ENCODE measurements around the gene DYRK1A.
A peak's percentile ranks its signal among the peaks of the same experiment; 100 is the strongest.

Gene DYRK1A

DNA sequence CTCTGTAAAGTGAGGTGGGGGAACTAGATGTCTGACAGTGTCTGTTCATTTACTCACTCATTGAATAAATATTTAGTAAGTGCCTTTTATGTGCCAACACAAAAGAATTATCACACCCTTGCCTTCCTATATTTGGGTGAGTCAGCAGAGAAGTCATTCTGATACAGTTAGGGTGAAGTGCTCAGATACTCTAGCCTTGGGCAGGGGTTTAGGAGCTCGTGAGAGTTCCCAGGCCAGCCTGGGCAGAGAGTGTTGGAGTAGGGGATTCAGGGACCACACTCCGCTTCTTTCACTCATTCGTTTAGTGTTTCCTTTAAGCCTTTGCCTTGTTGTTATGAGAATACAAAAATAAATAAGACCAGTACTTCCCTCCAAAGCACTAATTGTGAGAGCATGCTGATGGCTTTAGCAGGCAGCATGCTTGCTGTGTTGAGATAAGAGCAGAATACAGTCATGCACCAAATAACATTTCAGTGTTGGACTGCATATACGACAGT, 83.9 kb downstream of the DYRK1A start:
- DNase-seq (ENCODE audit: low spot score), result peak; percentile 17

DNA sequence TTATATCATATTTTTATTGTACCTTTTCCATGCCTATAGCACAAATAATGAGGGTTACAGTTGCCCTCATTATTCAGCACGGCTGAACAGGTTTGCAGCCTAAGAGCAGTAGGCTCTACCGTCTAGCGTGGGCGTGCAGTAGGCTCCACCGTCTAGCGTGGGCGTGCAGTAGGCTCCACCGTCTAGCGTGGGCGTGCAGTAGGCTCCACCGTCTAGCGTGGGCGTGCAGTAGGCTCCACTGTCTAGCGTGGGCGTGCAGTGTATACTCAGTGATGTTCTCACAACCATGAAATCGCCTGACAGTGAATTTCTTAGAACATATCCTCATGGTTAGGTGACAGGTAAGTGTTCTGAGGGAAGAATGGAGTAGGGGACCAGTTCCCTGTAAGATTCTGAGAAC, 84.9 kb downstream of the DYRK1A start:
- DNase-seq (ENCODE audit: low spot score), result no peak

DNA sequence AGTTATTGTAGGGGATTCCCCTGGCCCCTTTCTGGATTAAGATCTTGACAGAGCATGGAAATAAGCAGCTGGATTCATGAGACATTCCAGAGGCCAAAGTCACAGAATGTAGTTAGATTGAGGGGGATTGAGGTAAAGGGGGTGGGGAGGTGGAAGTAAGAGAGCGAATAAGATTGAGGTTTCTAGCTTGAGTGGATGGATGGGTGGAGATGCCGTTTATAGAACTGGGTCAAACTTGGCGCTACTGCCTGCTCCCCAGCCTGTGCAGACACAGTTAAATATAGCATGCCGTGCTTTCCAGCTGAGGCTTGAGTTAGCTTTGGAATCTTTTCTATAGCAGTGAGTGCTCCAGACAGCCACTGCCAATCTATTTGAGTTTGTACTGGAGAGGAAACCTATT, 85.7 kb downstream of the DYRK1A start:
- DNase-seq (ENCODE audit: low spot score), result peak; percentile 81

DNA sequence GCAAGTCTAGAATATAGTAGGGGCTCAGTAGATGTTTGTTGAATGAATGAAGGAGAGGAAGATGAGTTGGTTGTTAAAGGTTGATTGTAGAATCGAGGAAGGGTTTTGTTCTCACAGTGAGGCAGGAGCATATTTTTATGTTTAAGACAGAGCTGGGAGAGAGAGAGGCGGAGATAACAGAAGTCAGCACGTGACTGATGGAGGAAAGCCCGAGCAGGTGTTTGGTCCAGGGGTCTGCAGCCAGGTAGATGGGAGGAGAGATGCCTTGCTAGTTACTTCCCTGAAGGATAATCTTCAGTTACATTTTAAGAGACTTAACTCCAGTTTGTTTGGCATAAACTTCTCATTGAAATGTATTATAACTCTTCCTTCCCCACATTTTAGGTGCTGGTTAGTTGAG, 86.8 kb downstream of the DYRK1A start:
- DNase-seq (ENCODE audit: low spot score), result no peak

DNA sequence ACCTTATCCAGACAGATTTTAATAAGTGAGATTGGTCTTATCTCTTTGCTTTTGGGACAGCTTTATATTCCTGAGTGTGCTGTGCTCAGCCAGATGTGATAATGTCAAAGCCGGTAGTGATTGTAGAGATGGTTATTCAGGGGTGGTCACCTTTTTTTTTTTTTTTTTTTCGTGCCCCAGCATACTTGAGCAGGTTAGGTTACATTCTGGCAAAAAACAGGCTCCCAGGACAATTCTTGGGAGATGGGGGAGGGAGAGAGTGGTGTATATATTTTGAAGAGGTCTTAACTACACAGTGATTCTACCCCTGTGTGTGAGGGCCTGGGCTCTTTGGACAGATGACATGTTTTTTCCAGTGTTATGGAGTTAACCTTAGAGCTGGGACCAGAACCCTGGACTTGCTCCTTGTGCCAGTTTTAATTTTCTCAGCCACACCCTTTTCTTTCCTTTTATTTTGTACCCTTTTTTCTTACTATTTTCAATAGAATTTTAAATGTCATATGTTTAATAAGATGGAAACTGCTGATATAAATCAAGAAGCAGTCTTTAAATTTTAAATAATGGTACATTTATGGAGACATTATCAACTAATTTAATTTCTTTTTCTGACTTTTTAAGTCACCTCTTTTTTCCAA, 88.4 kb downstream of the DYRK1A start:
- no peak for DNase-seq (ENCODE audit: low spot score)

DNA sequence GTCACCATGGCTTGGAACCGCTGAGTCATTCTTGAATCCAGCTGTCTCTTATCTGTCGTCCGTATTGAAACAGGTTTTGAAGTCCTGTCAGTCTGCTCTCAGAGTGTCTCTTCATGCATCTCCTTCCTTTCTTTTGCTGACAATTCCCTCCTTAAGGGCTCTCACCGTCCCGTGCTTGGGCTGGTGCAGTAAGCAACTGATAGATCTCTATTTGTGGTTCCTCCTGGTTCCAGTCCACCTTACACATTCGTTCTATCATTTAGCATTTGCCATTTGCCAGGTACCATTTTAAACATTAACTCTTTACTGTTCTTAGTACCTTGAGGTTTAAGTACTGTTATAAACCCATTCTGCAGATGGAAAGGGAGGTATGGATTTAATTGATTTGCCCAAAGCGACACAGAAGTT, 88.9 kb downstream of the DYRK1A start:
- DNase-seq (ENCODE audit: low spot score), result no peak

DNA sequence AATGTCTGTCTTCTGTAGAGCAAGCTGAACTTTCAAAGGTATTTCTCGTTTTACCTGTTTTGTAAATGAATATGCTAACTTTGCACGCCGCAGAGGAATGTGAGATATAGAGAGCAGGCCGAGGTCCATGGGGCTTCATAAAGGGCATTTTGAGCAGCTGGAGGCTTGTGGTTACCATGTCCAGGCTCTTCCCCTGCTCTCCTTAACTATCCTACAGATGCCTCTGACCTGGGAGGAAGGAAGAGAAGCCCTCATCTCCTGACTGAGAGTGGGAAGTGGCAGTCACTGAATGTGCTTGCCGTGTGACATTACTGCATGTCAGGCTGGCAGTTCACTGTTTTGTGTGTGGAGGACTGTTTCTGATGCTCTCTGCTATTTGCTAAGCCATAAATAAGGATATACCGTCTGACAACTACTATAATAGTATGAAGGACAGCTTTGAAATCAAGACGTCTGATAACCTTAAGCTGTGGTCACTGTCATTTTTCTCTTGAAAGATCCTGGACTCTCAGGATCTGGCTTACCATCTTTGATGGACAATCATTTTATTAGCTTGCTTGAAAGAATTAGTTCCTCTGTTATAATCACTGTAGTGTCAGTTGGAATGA, 92.2 kb downstream of the DYRK1A start:
- no peak for DNase-seq (ENCODE audit: low spot score)

DNA sequence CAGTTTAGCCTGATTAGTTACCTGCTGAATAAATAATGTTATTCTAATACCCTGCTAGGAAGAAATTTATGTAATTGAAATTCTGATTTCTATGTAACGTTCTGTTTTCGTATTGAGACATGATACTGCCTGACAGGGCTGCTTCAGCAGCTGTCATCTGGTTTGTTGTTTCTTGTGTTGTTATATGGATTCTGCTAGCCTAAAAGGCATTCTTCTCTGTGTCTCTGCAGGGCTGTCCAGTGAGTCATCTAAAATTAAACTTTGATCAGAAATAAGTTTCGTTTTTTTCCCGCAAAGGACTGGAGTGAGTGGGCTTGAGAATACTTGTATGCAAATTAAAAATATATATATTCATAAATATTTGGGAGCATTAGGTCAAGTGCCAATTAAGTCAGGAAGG, 93.0 kb downstream of the DYRK1A start:
- peak; percentile 68 for DNase-seq (ENCODE audit: low spot score)

DNA sequence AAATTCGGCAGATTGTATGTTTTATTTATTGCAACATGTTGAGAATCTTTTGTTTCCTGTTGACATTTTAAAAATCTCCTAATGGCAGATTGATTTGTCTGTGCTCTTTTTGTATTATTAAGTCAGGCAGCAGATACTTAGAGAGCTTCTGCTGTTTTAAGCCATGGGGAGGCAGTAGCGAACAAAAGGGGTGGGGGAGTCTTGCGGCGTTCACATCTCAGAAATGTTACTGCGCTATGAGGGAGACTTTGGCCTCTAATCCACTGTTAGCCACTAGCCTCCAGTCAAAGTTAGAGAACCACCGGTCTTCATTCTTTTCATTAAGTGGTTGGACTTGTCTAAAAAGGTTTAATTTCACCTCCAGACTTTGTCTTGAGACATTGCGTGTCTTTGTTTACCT, 93.6 kb downstream of the DYRK1A start:
- DNase-seq (ENCODE audit: low spot score), result no peak

DNA sequence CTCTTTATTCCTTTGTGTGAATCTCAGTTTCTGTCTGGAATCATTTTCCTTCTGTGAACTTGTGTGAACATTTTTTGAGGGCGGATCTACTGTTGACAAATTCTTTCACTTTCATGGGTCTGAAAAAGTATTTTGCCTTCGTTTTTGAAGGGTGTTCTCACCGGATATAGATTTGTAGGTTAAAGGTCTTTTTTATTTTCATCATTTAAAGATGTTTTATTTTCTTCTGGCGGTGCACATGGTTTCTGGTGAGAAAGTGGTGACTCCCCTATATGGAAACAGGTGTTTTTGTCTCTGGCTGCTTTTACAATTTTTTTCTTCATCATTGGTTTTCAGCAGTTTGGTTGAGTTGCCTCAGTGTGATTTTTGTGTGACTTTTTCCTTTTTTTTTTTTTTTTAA, 94.9 kb downstream of the DYRK1A start:
- no peak for DNase-seq (ENCODE audit: low spot score)

DNA sequence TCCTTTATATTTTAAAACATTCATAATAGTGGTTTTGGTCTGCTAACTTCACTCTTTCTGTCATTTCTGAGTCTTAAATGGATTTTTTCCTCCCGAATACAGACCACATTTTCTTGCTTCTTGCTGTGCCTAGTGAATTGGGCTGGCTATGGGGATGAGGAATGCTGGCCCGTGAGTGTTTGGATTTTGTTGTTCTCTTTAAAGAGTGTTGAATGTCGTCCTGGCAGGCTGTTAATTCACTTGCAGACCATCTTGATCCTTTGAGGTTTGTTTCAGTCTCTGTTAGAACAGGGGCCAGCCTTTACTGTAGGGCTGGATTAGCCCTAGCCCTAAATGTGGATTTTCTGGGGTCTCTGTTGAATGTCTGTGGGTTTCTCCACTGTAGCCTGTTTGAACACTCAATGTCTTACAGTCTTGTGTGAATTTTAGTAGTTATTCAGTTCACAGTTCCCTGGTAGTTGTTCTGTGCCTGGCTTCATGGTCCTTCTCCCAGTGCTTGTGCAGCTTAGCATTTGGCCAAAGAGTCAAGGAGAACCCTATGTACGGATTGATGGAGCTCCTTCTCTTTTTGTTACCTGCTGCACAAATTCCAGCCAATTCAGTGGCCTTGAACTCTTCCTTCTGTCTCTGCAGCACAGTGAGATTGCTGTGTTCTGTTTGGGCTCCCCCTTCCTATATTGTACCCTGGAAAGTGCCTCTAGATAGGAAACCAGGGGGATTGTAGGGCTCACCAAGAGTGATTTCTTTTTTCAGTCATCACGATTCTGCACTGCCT, 95.7 kb downstream of the DYRK1A start:
- DNase-seq (ENCODE audit: low spot score), result no peak

DNA sequence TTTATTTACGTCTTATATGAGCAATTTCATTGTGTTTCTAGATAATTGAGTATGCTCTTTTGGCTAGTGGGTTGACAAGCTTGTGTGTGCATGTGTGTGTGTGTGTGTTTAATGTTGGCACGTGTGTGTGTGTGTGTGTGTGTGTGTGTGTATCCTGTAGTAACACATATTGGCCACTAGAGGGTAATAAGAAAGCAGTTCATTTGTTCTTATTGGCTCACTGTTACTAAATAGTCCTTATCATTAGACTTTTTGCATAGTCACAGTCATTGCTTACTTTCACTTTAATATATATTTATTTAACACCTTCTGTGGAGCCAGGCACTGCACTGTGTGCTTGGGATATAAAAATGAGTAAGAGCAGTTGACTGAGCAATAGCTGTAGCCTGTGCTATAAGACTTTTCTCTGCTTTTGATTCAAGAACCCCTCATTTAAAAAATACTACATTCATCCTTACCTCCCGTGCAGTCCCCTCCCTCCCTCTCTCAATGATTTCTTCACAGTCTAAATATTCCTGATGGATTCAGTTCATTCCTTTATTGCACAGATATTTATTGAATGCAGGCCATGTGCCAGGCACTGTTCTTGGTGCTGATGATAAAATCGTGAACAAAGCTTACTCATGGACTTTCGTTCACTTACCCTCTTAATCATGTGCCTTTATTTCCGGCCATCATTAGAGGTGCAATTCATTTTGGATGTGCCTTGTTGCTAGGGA, 96.7 kb downstream of the DYRK1A start:
- peak; percentile 44 for DNase-seq (ENCODE audit: low spot score)

DNA sequence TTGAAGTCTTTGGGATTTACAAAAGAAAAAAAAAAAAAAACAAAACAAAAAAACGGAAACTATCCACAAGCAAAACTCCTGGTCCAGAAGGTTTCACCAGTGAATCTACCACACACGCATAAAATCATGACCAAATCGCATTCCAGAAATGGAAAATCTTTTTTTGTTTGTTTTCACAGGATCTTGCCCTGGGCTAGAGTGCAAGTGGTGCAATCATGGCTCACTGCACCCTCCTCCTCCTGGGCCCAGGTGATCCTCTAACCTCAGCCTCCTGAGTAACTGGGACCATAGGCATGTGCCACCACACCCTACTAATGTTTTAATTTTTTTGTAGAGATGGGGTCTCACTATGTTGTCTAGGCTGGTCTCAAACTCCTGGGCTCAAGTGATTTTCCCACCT, 100.5 kb downstream of the DYRK1A start:
- DNase-seq (ENCODE audit: low spot score), result no peak

DNA sequence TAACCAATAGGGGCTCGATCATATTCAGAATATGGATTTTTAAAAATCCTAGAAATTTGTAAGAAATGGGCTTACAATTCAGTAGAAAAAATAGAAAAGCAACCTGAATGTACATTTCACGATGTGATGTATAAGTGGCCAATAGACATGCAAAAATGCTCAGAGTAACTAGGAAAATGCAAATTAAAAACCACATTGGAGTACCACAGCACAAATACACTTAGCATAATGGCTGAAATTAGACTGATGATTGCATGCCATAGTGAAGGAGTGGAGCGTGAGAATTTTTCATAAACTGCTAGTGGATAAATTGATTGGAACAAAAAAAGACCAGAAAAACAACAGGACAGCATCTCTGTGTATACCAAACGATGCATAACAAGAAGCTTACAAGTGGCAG, 102.3 kb downstream of the DYRK1A start:
- DNase-seq (ENCODE audit: low spot score), result no peak

DNA sequence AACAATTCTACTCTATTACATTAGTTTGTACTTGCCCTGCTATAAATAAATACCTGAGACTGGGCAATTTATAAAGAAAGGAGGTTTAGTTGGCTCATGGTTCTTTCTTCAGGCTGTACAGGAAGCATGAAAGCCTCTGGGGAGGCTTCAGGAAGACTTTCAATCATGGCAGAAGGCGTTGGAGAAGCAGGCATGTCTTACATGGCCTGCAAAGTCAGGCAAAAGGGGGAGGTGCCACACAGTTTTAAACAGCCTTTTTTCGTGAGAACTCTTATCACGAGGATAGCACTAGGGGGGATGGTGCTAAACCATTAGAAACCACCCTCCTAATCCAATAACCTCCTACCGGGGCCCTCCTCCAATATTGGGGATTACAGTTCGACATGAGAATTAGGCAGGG, 102.9 kb downstream of the DYRK1A start:
- no peak for DNase-seq (ENCODE audit: low spot score)

DNA sequence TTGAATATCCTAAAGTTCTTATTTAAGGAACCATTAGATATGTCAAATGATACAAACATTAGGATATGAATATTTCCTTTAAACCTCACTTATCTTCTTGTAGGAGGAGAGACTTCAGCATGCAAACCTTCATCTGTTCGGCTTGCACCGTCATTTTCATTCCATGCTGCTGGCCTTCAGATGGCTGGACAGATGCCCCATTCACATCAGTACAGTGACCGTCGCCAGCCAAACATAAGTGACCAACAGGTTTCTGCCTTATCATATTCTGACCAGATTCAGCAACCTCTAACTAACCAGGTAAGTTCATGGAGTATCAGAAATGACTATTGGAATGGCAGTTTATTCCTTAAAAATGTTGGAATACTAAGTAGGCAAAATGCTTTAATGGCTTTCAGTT, 106.0 kb downstream of the DYRK1A start:
- DNase-seq (ENCODE audit: low spot score), result no peak

DNA sequence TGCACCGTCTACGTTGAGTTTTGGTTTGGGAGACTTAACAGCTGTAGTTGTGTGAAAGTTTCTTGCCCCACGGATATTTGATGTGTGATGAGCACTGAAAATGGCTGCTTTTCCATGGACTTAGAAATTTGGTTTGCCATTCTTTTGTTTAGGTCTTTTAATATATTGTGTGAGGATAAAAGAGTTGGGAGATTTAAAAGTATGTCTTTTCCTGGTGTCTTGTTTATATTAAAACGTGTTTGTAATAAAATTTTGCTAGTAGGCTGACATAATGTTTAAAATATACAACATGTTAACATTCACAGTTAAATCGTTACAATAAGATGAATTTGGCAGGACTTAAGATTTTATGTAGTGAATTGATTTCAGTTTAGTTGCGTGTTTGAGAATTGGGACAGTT, 106.9 kb downstream of the DYRK1A start:
- DNase-seq (ENCODE audit: low spot score), result no peak

DNA sequence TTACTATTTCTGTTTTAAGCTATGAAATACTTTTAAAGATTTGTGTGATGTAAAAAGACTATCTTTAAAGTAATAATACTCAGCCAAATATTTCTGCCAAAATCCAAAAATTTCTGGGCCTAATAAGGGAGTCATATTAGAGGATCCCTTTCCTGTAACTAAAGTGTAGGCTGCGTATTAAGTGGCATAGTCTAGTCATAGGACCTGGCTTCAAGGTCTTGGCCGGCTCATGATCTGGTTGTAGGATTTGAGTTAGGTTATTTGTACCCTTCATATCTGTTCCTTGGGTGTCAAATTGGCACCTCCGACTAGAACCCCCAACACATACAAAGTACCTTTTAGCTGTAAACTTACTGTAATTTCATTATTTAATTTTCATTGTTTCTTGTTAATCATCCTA, 107.8 kb downstream of the DYRK1A start:
- no peak for DNase-seq (ENCODE audit: low spot score)

DNA sequence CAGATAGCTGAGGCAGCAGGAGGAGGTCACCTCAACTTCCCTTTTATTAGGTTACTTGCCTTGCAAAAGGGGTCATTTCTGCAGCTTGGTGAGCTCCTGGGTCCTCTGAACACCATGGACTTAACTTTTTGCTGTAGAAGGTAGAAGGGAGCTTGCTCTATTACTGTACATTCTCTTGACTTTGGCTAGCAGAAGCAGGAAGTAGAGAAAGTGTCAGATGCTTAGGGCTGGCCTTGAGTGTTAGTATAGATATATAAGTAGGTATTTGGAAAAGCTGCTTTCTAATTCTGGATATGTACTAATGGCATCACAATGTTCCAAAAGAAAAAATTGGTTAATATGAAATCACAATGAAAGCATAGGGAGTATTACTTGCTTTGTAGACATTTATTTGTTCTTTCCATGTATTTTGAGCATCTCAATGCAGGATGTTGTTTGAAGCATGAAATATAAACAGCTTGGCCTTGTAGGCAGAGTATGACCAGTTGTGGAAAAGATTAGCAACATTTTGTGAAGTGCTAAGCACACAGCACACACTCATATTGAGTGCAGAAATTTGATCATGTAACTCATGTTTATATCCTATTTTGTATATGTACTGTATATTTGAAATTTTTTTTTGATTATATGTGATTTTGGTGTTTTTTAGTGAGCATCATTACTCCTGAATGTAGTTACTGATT, 108.8 kb downstream of the DYRK1A start:
- DNase-seq (ENCODE audit: low spot score), result no peak

DNA sequence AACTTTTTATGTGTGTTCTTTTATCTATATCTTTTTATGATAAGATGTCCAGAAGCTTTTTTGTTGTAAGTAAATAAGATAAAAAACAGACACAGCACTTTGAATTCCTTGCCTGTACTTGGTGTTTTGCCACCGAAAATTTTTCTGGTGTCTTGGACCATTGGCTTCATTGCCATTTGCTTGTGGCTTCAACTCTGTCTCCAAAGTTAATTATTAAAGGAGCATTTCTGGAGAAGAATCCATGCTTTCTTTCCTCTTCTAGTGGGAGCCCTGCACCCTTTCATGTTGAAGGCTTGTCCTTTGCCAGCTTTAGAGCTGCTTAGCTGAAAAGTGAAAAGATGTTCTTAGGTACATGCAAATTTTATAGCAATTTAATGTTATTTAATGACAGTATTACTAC, 112.2 kb downstream of the DYRK1A start:
- no peak for DNase-seq (ENCODE audit: low spot score)

DNA sequence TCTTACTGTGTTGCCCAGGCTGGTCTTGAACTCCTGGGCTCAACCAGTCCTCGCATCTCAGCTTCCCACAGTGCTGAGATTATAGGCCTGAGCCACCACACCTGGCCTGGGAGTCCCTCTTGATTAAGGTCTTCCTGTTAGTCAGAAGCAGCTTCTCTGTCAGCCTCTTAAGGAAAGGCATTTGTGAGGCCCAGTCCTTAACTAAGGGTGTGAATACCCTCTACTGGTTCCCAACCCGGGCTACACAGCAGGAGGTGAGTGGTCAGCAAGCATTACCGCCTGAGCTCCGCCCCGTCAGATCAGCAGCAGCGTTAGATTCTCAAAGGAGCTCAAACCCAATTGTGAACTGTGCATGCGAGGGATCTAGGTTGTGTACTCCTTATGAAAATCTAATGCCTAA, 117.2 kb downstream of the DYRK1A start:
- no peak for DNase-seq (ENCODE audit: low spot score)
